Activated T-helper 1 cell treated with Interleukin-2 at 50 U/mL for 16 hours (primary cell): ENCODE data around the gene EXOC6B.
"Not testable (repeated sequence)": the region's sequence is repeated elsewhere in the genome, so short reads cannot be mapped to it uniquely, and the experiment has no call there.

Source experiments
- DNase-seq: peaks from one replicate; pipeline ENCODE4 v3.0.0-alpha.2; 2020; ENCODE audit warnings: low read depth

The EXOC6B gene

GRCh38 chr2:72678024-72678423 lies 147.8 kb downstream of the EXOC6B start:
- no peak for DNase-seq

DNA sequence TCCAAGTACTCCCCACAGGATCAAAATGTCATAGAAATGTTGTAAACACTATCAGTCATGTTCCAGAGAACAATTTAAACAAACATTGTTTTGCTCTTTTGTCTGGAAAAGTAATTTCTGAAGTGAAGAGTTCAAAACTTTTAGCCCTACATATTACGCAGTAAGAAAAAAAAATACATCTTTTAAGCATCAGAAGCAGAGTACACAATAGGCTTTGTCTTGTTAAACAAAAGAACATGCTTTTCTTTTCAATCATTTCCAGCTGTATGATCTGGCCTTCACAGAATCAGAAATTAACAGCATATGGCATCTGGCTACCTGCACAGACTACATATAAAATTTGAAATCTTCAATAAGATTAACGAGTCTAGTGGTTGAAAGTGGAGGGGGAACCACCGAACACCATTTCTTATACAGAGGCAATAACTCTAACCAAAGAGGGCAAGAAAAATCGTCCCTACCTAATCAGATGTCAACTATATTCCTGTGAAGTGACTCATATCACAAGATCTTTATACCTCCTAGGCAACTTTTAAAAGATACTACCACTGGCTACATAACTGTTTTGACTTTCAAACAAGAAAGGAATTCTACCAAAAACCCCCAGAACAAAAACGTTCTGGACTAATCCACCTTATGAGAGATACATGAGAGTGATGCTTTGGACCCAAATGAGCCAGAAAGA lies 149.3 kb downstream of the EXOC6B start:
- DNase-seq: no peak

DNA sequence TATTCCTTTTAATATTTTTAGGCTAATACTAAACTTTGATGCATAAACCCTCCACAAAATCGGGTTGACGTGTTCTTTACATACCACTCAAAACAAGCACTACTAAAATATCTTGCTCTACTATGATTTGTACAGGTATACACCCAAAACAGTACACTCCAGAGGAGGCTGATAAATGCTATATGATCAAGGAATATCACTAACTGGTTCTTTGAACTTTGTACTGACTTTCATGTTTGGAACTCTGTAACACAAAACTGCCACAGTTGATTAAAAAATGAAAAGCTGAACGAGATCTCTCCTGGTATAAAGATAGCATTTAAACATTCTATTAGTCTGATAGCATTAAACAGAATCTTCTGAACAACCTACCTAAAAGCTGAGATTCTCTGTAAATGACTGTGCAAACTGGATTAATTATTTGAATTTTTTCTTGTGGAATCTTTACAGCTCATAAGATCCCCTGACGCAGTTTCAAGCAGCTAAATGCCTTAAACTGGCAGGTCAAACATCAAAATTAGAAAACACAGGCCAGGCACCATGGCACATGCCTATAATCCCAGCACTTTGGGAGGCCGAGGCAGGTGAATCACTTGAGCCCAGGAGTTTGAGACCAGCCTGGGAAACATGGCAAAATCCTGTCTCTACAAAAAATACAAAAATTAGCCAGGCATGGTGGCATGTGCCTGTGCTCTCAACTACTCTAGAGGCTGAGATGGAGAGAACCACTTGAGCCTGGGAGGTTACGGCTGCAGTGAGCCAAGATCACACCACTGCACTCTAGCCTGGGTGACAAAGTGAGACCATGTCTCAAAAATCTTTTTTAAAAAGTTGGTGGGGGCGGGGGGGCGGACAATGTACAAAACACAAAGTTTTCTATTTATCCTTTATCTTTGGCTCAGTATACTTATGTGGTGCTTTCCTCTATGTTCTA lies 150.6 kb downstream of the EXOC6B start:
- no peak for DNase-seq

GRCh38 chr2:72673279-72673678 lies 152.6 kb downstream of the EXOC6B start:
- DNase-seq: no peak

GRCh38 chr2:72669121-72669520 lies 156.7 kb downstream of the EXOC6B start:
- no peak for DNase-seq

DNA sequence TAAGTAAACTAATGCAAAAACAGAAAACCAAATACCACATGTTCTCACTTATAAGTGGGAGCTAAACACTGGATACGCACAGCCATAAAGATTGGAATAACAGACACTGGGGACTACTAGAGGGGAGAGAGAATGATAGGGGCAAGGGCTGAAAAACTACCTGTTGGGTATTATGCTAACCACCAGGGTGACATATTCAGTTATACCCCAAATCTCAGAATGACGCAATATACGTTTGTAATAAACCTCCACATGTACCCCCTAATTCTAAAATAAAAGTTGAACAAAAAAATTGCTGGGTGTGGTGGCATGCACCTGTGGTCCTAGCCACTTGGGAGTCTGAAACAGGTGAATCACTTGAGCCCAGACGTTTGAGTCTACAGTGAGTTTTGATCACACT lies 157.2 kb downstream of the EXOC6B start:
- DNase-seq: no peak

- DNase-seq: no peak
Measured at GRCh38 chr2:72665448-72665847, 160.4 kb downstream of the EXOC6B start.

DNA sequence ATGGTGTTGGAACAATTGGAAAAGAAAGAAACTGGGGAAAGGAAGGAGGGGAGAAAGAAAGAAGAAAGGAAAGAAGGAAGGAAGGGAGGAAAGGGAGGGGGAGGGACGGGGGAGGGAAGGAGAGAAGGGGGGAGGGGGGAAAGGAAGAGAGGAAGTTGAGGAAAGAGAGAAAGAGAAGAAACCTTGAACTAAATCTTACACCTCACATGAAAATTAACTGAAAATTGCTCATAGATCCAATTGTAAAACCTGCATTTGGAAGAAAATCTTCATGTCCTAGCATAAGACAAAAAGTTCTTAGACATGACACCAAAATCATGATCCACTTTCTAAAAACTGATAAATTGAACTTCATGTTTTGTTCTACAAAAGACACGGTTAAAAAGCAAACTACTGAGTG lies 163.8 kb downstream of the EXOC6B start:
- DNase-seq: no peak

DNA sequence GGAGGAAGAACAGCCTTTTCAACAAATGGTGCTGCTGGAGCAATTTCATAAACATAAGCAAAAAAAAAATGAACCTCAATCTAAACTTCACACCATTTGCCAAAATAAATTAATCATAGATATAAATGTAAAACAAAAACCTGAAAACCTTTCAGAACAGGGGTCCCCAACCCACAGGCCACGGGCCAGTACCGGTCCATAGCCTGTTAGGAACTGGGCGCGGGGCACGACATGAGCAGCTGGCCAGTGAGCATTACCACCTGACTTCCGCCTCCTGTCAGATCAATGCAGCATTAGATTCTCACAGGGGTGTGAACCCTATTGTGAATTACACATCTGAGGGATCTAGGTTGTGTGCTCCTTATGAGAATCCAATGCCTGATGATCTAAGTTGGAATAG lies 176.0 kb downstream of the EXOC6B start:
- DNase-seq: no peak

GRCh38 chr2:72641221-72641620 lies 184.6 kb downstream of the EXOC6B start:
- DNase-seq: not testable (repeated sequence)

GRCh38 chr2:72638600-72639211 lies 187.1 kb downstream of the EXOC6B start:
- no peak for DNase-seq

DNA sequence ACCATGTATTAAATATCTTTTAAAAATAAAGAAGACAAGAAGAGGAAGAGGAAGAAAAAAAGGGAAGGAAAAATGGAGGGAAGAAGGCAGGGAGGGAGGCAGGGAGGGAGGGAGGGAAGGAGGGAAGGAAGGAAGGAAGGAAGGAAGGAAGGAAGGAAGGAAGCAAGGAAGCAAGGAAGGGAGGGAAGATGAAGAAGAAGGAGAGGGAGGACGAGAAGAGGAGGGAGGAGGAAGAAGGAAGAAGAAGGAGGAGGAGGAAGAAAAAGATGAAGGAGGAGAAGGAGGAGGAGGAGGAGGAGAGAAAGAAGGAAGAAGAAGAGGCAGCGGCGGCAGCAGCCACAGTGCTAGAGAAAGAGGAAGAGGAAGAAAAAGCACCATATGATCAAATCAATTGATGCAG lies 189.6 kb downstream of the EXOC6B start:
- no peak for DNase-seq

GRCh38 chr2:72630767-72631166 lies 195.1 kb downstream of the EXOC6B start:
- no peak for DNase-seq

DNA sequence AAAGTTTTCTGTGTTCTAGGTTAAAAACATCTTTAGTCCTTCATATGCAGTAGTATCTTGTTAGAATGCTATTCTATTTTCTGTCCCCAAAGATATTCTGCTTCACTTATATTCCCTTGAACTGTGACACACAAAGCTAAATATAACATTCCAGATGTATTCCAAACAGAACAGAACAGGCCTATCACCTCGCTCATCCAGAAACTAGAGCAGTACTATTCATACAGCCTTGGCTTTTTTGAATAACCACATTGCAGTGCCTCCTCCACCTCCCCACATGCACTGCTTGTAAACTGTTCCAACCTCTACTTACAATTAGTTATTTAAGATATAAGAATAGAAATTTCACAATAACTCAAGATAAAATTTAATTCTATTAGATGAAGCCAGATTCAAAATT lies 196.8 kb downstream of the EXOC6B start:
- DNase-seq: no peak

DNA sequence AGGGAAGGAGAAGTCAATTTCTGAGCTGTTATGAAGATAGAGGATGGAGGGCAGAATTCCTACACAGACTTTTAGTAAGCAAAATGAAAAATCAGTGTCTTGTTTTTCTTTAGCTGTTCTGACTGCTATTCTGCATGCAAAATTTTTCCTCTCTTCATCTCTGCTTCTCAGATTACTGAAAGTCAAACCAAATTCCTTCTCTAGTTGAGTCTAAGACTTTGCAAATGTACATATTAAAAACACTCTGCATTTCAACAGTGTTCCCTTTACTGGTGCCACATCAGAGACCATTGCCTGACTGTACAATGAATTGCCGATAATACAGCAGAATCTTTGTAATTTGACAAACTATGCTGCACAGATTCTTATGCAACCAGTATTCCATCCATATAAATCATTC lies 198.8 kb downstream of the EXOC6B start:
- no peak for DNase-seq

DNA sequence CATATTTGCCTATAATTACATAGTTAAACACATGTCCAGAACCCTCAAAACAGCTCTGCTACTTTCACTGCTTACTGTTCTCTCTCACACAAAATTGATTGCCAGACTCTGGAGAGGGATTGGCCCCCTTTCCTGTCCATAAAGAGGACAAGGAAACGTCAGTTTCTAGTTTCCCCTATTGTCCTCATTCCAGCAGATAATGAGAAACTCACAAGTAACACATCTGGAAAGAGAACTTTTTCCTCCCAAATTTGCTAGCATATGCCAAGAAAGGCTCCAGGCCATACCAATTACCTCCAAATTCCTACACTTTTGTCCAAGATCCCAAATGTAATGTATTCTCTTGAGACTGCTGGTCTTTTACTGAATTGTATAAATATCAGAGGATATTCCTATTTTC lies 200.5 kb downstream of the EXOC6B start:
- DNase-seq: no peak

- DNase-seq: no peak
Measured at GRCh38 chr2:72623481-72623880, 202.4 kb downstream of the EXOC6B start.

DNA sequence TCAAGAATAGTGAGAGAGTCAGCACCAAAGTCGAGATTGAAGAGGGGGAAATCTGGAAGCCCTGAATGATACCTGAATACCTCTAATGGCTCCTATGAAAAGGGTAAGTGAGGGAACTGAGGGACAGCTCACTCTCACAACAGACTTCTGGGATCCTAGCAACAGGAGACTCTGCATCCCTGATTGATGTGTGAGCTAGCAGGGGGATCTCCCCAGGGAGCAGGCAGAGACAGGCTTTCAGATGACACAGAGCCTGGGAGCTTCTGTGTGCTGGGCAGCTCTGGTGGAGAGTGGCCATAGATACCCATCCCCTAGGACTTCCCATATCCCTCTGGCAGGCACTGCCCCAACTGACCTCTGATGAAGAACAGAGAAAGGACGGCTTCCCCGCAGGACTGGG lies 206.2 kb downstream of the EXOC6B start:
- no peak for DNase-seq

- no peak for DNase-seq
Measured at GRCh38 chr2:72613931-72614330, 211.9 kb downstream of the EXOC6B start.

GRCh38 chr2:72612614-72613160 lies 213.1 kb downstream of the EXOC6B start:
- DNase-seq: no peak

- no peak for DNase-seq
Measured at GRCh38 chr2:72607189-72607588, 218.6 kb downstream of the EXOC6B start.

DNA sequence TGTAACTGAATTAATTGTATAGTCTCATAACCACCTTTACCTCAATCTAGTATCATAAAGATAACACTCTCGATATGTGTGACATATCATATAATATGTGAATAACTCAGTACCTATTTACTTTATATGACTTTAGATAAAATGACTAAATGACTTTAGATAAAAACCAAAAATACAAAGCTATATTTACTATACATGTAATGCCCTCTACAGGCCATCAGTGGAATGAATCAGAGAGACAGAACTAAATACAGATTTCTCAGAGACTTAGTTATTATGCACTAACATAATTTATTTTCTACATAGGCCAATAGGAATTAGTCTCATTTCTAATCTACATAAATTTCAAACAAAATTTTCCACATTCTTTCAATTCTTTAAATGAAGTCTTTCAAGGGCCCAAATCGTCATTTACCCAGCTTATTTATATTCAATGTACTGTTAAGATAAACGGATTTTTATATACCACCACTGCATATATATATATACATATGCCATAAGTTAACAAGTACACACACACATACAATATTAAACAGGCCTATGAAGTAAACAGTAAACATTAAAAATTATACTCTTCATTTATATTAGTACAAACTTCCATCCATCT lies 219.9 kb downstream of the EXOC6B start:
- no peak for DNase-seq
